ENCODE data around the gene CALCOCO2.
"Not testable (repeated sequence)": the region's sequence is repeated elsewhere in the genome, so short reads cannot be mapped to it uniquely, and the experiment has no call there.

Gene CALCOCO2

GRCh38 chr17:48830840-48831548, at the start of gene CALCOCO2:
Gene CALCOCO2, plus strand, starts transcription at chr17:48831035. Its CDS starts 10,673 bp downstream, at chr17:48841708.
- DNase-seq: peak; percentile 86 to 99 (median 95)
- intact Hi-C loops (cut with DNase I): loop anchor here (5.0 to 10.0 kb wide), 2 partner anchors 54 to 729 kb away; partner anchors contain the start of gene CBX1

DNA sequence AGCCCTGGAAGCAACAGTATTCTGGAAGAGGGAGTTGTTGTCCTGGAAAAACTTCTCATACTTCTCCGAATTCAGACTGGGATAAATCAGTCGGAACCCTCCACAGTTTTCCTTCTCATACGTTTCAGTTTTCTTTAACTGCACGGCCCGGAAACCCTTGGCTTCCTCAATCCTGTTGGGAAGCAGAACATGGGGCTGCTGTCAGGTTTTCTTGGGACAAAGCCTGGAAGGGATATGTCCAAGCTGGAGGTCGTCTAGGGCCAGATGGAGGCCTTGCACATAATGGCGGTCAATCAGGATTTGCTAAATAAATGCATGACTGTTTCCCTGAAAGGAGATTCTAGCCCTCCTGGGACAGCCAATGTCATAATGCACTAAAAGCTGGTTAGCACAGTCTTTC, 43.0 kb upstream of the CALCOCO2 start:
- intact Hi-C loops (cut with DNase I): no loop called here
- DNase-seq: no peak

DNA sequence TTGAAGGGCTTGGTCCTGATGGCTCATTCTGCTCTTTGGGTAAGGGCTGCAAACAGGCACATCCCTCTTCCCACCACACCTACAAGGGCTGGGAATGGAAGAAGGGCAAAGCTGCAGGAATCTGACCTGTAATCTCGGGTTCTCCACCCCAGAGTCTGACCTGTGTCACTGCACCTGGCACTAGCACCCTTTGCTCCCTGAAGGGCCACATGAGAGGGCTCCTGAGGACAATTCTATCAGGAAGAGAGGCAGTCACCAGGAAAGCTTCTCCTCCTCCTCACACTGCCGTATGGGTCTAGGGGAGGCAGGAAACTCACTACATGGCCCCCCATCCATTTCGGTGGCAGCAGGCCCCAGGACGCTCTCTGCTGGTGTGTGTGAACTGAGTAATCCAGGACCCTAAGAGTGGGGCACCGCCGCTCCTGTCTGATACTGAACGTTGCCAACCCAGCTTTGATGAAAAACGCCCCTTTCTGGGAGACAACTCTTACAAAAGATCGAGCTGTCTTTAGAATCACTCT, 40.2 kb upstream of the CALCOCO2 start:
- intact Hi-C loops (cut with DNase I): loop anchor here (5.0 to 10.0 kb wide), 2 partner anchors 66 to 118 kb away; partner anchors contain the start of genes HOXB13, PRAC1 and PRAC2
- DNase-seq: no peak

DNA sequence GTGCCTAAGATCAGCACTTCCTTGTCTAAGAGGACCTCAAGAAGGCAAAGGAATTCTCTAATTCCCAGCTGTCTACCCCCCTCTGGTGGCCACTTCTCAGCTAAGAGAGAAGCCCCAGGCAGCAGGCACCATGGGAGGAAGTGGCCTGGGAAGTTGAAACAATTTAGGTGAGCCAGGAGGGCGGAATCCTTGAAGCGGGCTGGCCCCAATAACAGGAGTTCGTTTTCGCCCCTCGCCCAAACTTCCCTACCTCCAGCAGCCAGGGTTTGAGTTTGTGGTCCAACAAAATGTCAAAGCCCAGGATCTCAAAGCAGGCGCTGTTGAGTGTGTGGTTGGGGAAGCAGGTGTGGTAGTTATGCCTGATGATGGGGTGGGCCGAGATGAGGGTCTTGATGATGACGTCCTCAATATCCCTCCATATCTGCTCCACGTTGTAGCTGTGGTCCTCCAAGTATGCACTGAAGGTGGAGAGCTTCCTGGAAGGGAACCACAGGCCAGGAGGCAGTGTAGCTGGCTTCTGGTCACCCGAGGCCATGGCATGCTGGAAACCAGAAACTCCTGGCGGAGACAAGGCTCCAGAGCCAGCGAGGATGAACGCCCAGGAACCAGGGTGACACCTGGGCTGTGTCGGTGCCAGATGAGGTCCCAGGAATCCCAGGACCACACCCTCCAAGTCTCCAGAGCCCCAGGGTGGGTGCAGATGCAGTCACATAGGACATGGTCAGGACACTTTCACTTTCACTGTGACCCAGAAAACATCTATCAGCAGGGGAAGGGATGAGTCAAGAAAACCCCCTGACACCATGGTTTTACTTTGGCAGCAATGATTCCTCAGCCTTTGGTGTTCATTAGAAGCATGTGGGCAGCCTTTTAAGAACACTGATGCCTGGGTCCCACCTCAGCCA, 39.5 kb upstream of the CALCOCO2 start:
- peak in 5 of 10 donors; percentile 19 to 61 (median 39) for DNase-seq

GRCh38 chr17:48792033-48792798, 38.6 kb upstream of the CALCOCO2 start:
- intact Hi-C loops (cut with DNase I): loop anchor here (5.0 to 10.0 kb wide), 2 partner anchors 67 to 120 kb away; partner anchors contain the start of genes HOXB13, PRAC1 and PRAC2
- no peak for DNase-seq

More for the DNA sequence above, 39.5 kb upstream of the CALCOCO2 start:
- intact Hi-C loops (cut with DNase I): loop anchor here (5.0 to 10.0 kb wide), 2 partner anchors 67 to 119 kb away; partner anchors contain the start of genes HOXB13, PRAC1 and PRAC2

GRCh38 chr17:48795444-48796162, 35.2 kb upstream of the CALCOCO2 start:
- intact Hi-C loops (cut with DNase I): loop anchor here (10.0 kb wide), 1 partner anchor 71 kb away; the partner anchor contains the start of genes HOXB13, PRAC1 and PRAC2
- no peak for DNase-seq

DNA sequence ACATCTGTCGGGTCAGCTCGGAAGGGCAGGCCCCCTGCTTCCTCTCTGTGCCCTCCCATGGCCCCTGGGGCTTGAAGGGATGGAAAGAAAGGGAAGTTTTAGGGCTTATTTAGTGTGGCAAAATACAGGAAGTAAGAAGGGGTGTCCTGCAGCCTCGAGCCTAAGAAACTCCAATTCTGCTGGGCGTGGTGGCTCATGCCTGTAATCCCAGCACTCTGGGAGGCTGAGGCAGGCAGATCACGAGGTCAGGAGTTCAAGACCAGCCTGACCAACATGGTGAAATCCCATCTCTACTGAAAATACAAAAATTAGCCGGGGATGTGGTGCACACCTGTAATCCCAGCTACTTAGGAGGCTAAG, 34.7 kb upstream of the CALCOCO2 start:
- intact Hi-C loops (cut with DNase I): loop anchor here (10.0 kb wide), 1 partner anchor 71 kb away; the partner anchor contains the start of genes HOXB13, PRAC1 and PRAC2
- DNase-seq: not testable (repeated sequence)

DNA sequence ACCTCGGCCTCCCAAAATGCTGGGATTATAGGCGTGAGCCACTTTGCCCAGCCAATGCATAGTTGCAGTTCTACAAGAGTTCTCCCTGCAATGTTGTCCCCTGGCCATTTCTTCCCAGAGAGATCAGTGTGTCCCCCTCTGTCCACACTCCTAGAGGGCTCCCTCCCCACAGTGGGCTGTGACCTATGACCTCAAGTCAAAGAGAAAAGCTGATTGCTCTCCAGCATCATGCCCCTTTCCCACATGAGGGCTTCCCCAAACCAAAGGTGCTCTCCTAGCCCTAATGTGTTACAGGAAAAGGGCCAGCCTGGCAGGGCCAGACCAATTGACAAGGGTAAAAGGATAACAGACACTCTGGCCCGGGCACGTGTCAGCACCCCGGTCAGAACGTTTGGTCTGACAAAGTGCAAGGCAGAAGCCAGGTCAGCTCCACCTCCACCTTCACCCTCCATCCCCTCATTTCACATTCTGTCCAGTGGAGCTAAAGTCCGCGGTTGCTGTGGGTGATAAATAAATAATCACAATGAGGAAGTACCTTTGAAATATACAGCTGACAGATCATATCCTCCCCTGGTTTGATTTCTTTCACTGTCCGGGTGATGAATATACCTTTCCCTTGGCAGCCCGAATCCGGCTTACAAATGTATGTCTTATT, 31.6 kb upstream of the CALCOCO2 start:
- intact Hi-C loops (cut with DNase I): loop anchor here (10.0 kb wide), 1 partner anchor 74 kb away; the partner anchor contains the start of genes HOXB13, PRAC1 and PRAC2

GRCh38 chr17:48800626-48801217, 30.1 kb upstream of the CALCOCO2 start:
- no peak for DNase-seq
- intact Hi-C loops (cut with DNase I): no loop called here

More for the DNA sequence above, 31.6 kb upstream of the CALCOCO2 start:
- DNase-seq: no peak

DNA sequence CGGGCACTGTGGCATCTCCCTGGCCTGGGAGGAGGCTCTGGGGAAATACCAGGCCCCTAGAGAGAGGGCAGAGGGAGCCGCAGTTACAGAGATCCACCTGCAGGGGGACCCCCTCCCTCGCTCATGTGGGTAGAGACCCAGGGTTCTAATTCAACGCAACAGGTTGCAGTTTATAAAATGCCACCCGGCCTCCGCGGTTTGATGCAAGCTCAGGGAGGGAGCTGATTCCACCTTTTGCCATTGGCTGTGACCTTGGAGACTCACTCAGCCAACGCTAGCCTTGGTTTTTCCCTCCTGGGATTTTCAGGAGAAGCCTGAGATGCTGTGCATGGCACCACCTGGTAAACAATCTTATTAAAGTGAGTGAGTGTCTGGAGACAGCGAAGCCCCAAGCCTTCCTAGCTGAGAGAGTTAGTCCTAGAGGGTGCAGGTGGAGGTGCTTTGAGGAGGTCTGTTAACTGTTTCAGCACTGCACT, 25.9 kb upstream of the CALCOCO2 start:
- peak; percentile 32 to 95 (median 70) for DNase-seq
- intact Hi-C loops (cut with DNase I): loop anchor here (2.0 kb wide), 1 partner anchor 74 kb away; no protein-coding TSS in a partner anchor

DNA sequence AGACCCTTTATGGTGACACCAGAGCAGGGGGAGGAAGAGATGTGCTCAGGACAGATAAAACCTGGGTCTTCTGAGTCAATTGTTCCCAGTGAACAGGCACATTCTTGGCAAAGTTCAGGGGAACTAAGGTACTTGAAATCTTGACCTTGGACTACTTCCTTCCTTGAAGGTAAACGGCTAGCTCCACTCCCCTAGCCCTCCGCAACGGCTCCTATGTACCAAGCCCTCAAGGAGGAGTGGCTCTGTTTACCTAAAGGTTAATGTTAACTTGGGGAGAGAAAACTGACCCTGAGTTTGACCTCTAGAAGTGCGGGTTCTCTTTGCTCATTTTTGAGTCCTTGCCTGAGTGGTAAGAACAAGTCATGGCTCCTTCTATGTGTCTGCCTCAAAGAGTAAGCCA, 21.7 kb upstream of the CALCOCO2 start:
- no peak for DNase-seq
- intact Hi-C loops (cut with DNase I): no loop called here

DNA sequence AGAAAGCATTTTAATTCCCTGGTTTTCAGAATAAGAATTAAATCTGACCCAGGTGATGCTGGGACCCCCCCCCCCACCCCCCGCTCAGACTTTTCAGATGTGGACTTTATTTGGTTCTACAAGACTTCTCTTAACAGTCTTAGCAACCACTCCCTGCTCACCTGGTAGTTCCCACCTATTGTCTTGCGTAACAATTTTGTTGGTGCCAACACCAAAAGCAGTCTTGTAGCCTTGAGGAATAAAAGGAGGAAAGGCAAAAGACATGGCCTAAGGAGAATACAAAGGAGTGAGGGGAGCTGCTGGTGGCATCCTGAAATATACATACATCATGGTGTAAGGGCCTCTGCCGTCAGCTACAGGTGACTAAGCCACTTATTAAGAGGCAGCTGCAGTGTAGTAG, 18.8 kb upstream of the CALCOCO2 start:
- DNase-seq: no peak
- intact Hi-C loops (cut with DNase I): no loop called here

DNA sequence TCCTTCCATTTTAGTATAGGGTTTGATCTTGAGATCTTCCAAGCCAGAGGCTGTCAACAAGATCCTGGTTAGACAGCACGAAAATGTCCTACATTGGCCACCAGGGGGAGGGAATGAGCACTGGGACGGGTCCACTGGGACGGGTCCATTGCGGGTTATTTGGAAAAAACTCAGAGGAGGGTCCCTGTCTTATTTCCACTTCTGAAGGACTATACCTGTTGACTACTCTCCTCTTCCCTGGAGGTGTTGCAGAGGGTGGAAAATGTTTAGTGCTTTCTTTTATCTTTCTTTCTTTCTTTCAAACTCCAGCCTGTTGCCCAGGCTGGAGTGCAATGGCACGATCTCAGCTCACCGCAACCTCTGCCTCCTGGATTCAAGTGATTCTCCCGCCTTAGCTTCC, 16.3 kb upstream of the CALCOCO2 start:
- peak in 4 of 10 donors; percentile 33 to 47 (median 46) for DNase-seq
- intact Hi-C loops (cut with DNase I): loop anchor here (2.0 kb wide), 1 partner anchor 218 kb away; no protein-coding TSS in a partner anchor

DNA sequence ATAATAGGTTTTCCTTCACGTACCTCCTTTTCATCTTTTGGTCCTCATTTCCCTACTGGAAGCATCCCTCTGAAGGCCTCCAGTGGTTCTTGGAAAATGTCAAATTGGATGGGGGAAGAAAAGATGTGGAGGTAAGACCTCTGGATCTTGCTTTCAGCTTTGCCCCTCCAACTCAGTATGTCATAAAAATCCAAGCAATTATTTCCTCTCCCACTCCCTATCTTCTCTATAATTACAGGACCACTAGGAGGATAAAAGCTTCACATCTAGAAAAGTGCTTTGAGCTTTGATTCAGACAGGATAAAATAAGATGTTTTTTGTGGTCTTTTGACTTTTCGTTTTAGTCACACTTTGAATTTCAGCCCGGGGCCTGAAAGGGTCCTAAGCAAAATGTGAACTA, 15.5 kb upstream of the CALCOCO2 start:
- intact Hi-C loops (cut with DNase I): loop anchor here (2.0 kb wide), 1 partner anchor 217 kb away; no protein-coding TSS in a partner anchor
- no peak for DNase-seq

DNA sequence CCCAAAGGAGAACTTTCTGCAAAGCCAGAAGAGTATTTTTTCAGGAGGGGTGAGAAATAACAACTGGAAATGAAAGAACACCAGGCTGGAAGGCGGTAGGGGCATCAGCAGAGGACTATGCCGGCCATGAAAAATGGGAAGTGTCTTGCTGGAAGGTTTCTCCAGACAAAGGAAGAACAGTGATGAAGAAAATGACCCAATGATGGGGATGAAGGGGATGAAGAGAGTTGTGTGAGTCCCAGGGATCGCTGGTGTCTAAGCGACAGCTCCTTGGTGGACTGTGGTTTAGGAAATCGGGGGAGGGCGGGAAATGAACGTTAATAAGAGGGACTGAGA, 14.4 kb upstream of the CALCOCO2 start:
- DNase-seq: no peak
- intact Hi-C loops (cut with DNase I): no loop called here

- intact Hi-C loops (cut with DNase I): no loop called here
- peak; percentile 41 to 95 (median 62) for DNase-seq
Measured at GRCh38 chr17:48816774-48817590, 13.9 kb upstream of the CALCOCO2 start, which contains the start of gene TTLL6. Gene TTLL6, minus strand, starts transcription at chr17:48817229. Its CDS starts 157 bp downstream, at chr17:48817072.

GRCh38 chr17:48818361-48818841, 12.4 kb upstream of the CALCOCO2 start:
- no peak for DNase-seq
- intact Hi-C loops (cut with DNase I): no loop called here

Data from posterior cingulate gyrus (tissue), 11 donors.